NB4 (cell line): ENCODE measurements around the gene RNF114.

Experiments used
- CTCF ChIP-seq: IDR thresholded peaks from one replicate; pipeline ENCODE4 v1.5.1; 2012; ENCODE audit warnings: low read depth, low read length
- POLR2A ChIP-seq: IDR thresholded peaks from 2 replicates; pipeline ENCODE4 v1.6.1; 2011; ENCODE audit warnings: mild to moderate bottlenecking; ENCODE audit not compliant: insufficient read length; ENCODE audit errors: extremely low read depth

GRCh38 chr20:49916146-49917002, 19.8 kb upstream of the RNF114 start:
- TF ChIP-seq CTCF, result no peak
- no peak for TF ChIP-seq POLR2A
